ENCODE results near the gene SRMS. TPM values are rescaled to one million over a fixed set of nuclear protein-coding genes. Genes with fewer than 3 reads are reported as not detected.

The SRMS gene
- total RNA-seq, 2 experiments from 2014 or later, result not detected

- Mint-ChIP-seq H3K9me3 (no peaks in the 10 kb centered on the region), H3K27me3 (no peaks in the 10 kb centered on the region), H3K4me1 (peaks cover 32% of the 10 kb centered on the region), H3K4me3 (no peak overlapping the region), H3K36me3 (ENCODE audit: low read depth) (peaks cover 37% of the 10 kb centered on the region), H3K27ac (peak overlapping the region; percentile 73)
- CTCF ChIA-PET, result interaction anchor here (0.6 to 2.4 kb wide), 3 partner anchors 14 to 75 kb away, joined by 3 to 10 read pairs (median 8); partner anchors contain the start of gene PTK6
- POLR2A ChIA-PET, result interaction anchor here (0.7 to 2.8 kb wide), 15 partner anchors 12 to 471 kb away, joined by 3 to 19 read pairs (median 5); partner anchors contain the start of genes GMEB2, PPDPF, PTK6 and RTEL1
- DNase-seq, result no peak
These were observed 19.5 kb upstream of the SRMS start for GRCh38 chr20:63567136-63567385.

GRCh38 chr20:63566395-63567135 lies 19.0 kb upstream of the SRMS start:
- ChIA-PET POLR2A (interaction anchor here (1.2 to 2.8 kb wide), 8 partner anchors 8 to 472 kb away, joined by 3 to 19 read pairs (median 5); partner anchors contain the start of genes HELZ2, PPDPF and PTK6), CTCF (interaction anchor here (0.5 to 0.6 kb wide), 2 partner anchors 9 to 14 kb away, joined by 3 to 4 read pairs; no protein-coding TSS in a partner anchor)
- no peak overlapping the region for H3K4me3 Mint-ChIP-seq
- DNase-seq, result no peak
- peaks cover 42% of the 10 kb centered on the region for H3K36me3 Mint-ChIP-seq (ENCODE audit: low read depth)
- H3K27me3 Mint-ChIP-seq, result no peaks in the 10 kb centered on the region
- no peaks in the 10 kb centered on the region for H3K9me3 Mint-ChIP-seq
- no peak overlapping the region for H3K27ac Mint-ChIP-seq
- H3K4me1 Mint-ChIP-seq, result peaks cover 32% of the 10 kb centered on the region

GRCh38 chr20:63565699-63566335 lies 18.3 kb upstream of the SRMS start:
- H3K27me3 Mint-ChIP-seq, result no peaks in the 10 kb centered on the region
- peaks cover 50% of the 10 kb centered on the region for H3K36me3 Mint-ChIP-seq (ENCODE audit: low read depth)
- peaks cover 32% of the 10 kb centered on the region for H3K4me1 Mint-ChIP-seq
- no peak for DNase-seq
- ChIA-PET CTCF (interaction anchor here (0.5 kb wide), 1 partner anchor 10 kb away, joined by 4 read pairs; no protein-coding TSS in a partner anchor), POLR2A (interaction anchor here (1.2 to 2.8 kb wide), 4 partner anchors 8 to 28 kb away, joined by 3 to 18 read pairs (median 6); partner anchors contain the start of genes FNDC11, HELZ2 and PTK6)
- no peak overlapping the region for H3K4me3 Mint-ChIP-seq
- no peaks in the 10 kb centered on the region for H3K9me3 Mint-ChIP-seq
- no peak overlapping the region for H3K27ac Mint-ChIP-seq

- H3K27me3 Mint-ChIP-seq, result no peaks in the 10 kb centered on the region
- no peaks in the 10 kb centered on the region for H3K9me3 Mint-ChIP-seq
- DNase-seq, result no peak
- peaks cover 35% of the 10 kb centered on the region for H3K4me1 Mint-ChIP-seq
- no peak overlapping the region for H3K27ac Mint-ChIP-seq
- H3K4me3 Mint-ChIP-seq, result no peak overlapping the region
- POLR2A ChIA-PET, result interaction anchor here (1.2 to 2.1 kb wide), 6 partner anchors 9 to 62 kb away, joined by 3 to 7 read pairs (median 3); partner anchors contain the start of genes FNDC11, GMEB2 and HELZ2
- CTCF ChIA-PET, result no interaction called here
- H3K36me3 Mint-ChIP-seq (ENCODE audit: low read depth), result peaks cover 56% of the 10 kb centered on the region
These were observed 17.6 kb upstream of the SRMS start for GRCh38 chr20:63565021-63565698.

- ChIA-PET CTCF (interaction anchor here (0.9 kb wide), 1 partner anchor 78 kb away, joined by 3 read pairs; no protein-coding TSS in a partner anchor), POLR2A (interaction anchor here (1.2 to 2.1 kb wide), 6 partner anchors 8 to 63 kb away, joined by 3 to 7 read pairs (median 4); partner anchors contain the start of genes FNDC11, GMEB2 and HELZ2)
- H3K36me3 Mint-ChIP-seq (ENCODE audit: low read depth), result peaks cover 56% of the 10 kb centered on the region
- no peak overlapping the region for H3K4me3 Mint-ChIP-seq
- no peak overlapping the region for H3K27ac Mint-ChIP-seq
- H3K4me1 Mint-ChIP-seq, result peaks cover 27% of the 10 kb centered on the region
- H3K27me3 Mint-ChIP-seq, result no peaks in the 10 kb centered on the region
- H3K9me3 Mint-ChIP-seq, result no peaks in the 10 kb centered on the region
- DNase-seq, result no peak
These were observed 16.7 kb upstream of the SRMS start for GRCh38 chr20:63564036-63564810.

GRCh38 chr20:63563225-63563935 lies 15.8 kb upstream of the SRMS start:
- ChIA-PET POLR2A (interaction anchor here (1.1 to 1.6 kb wide), 4 partner anchors 9 to 64 kb away, joined by 3 to 5 read pairs (median 4); partner anchors contain the start of genes GMEB2 and HELZ2), CTCF (interaction anchor here (0.9 kb wide), 1 partner anchor 78 kb away, joined by 3 read pairs; no protein-coding TSS in a partner anchor)
- H3K27ac Mint-ChIP-seq, result no peak overlapping the region
- peaks cover 18% of the 10 kb centered on the region for H3K4me1 Mint-ChIP-seq
- no peaks in the 10 kb centered on the region for H3K9me3 Mint-ChIP-seq
- no peaks in the 10 kb centered on the region for H3K27me3 Mint-ChIP-seq
- H3K4me3 Mint-ChIP-seq, result no peak overlapping the region
- peaks cover 59% of the 10 kb centered on the region for H3K36me3 Mint-ChIP-seq (ENCODE audit: low read depth)
- no peak for DNase-seq

GRCh38 chr20:63562461-63563224 lies 15.1 kb upstream of the SRMS start:
- no peaks in the 10 kb centered on the region for H3K9me3 Mint-ChIP-seq
- no peak for DNase-seq
- H3K27ac Mint-ChIP-seq, result no peak overlapping the region
- ChIA-PET POLR2A (interaction anchor here (1.1 to 1.5 kb wide), 3 partner anchors 10 to 11 kb away, joined by 4 to 5 read pairs (median 4); partner anchors contain the start of gene HELZ2), CTCF (no interaction called here)
- H3K4me1 Mint-ChIP-seq, result peaks cover 11% of the 10 kb centered on the region
- H3K36me3 Mint-ChIP-seq (ENCODE audit: low read depth), result peaks cover 53% of the 10 kb centered on the region
- no peak overlapping the region for H3K4me3 Mint-ChIP-seq
- H3K27me3 Mint-ChIP-seq, result no peaks in the 10 kb centered on the region

GRCh38 chr20:63561624-63562396 lies 14.3 kb upstream of the SRMS start:
- CTCF ChIA-PET, result no interaction called here
- POLR2A ChIA-PET, result interaction anchor here (0.9 kb wide), 2 partner anchors 12 to 40 kb away, joined by 3 read pairs; partner anchors contain the start of gene HELZ2
- H3K4me1 Mint-ChIP-seq, result peaks cover 3% of the 10 kb centered on the region
- no peak for DNase-seq
- H3K27ac Mint-ChIP-seq, result no peak overlapping the region
- no peak overlapping the region for H3K4me3 Mint-ChIP-seq
- peaks cover 50% of the 10 kb centered on the region for H3K36me3 Mint-ChIP-seq (ENCODE audit: low read depth)
- no peaks in the 10 kb centered on the region for H3K9me3 Mint-ChIP-seq
- no peaks in the 10 kb centered on the region for H3K27me3 Mint-ChIP-seq

- Mint-ChIP-seq H3K9me3 (no peaks in the 10 kb centered on the region), H3K27ac (no peak overlapping the region), H3K27me3 (no peaks in the 10 kb centered on the region), H3K4me1 (peaks cover 2% of the 10 kb centered on the region), H3K4me3 (no peak overlapping the region), H3K36me3 (ENCODE audit: low read depth) (peaks cover 50% of the 10 kb centered on the region)
- CTCF ChIA-PET, result no interaction called here
- no peak for DNase-seq
- POLR2A ChIA-PET, result interaction anchor here (0.9 kb wide), 2 partner anchors 12 to 40 kb away, joined by 3 read pairs; partner anchors contain the start of gene HELZ2
These were observed 13.5 kb upstream of the SRMS start for GRCh38 chr20:63560856-63561609.

GRCh38 chr20:63560333-63560805 lies 12.8 kb upstream of the SRMS start:
- H3K9me3 Mint-ChIP-seq, result no peaks in the 10 kb centered on the region
- H3K4me3 Mint-ChIP-seq, result no peak overlapping the region
- no peaks in the 10 kb centered on the region for H3K27me3 Mint-ChIP-seq
- H3K27ac Mint-ChIP-seq, result no peak overlapping the region
- DNase-seq, result no peak
- H3K36me3 Mint-ChIP-seq (ENCODE audit: low read depth), result peaks cover 44% of the 10 kb centered on the region
- POLR2A ChIA-PET, result no interaction called here
- peaks cover 2% of the 10 kb centered on the region for H3K4me1 Mint-ChIP-seq
- CTCF ChIA-PET, result no interaction called here

Data from activated CD4-positive, alpha-beta memory T cell treated with anti-CD3 and anti-CD28 coated beads, Interleukin-2, amount 10 ng/mL, durations not matched to agents 7 days and 5 days (primary cell).